AG09309 (cell line): Measurements from ENCODE around the gene DNAI7.

Source experiments
- DNase-seq: peaks from one replicate; pipeline ENCODE4 v3.0.0-alpha.2; 2010; ENCODE audit warnings: low read depth
- H3K4me3 ChIP-seq: 2 replicates; pipeline ENCODE4 v1.5.1; 2011; ENCODE audit warnings: mild to moderate bottlenecking, low read depth, low read length, moderate library complexity; ENCODE audit not compliant: control insufficient read depth
- TF ChIP-seq, protein P1 (sequence below): IDR thresholded peaks from 2 replicates; pipeline ENCODE4 v1.5.1; 2011; ENCODE audit warnings: mild to moderate bottlenecking, low read depth, low read length, inconsistent platforms; ENCODE audit not compliant: insufficient read depth, control insufficient read depth; ENCODE audit errors: missing control alignments

The DNAI7 gene

GRCh38 chr12:25186038-25186787, 8.7 kb downstream of the DNAI7 start:
- no peak for DNase-seq
- H3K4me3 ChIP-seq = no peak overlapping the region
- TF ChIP-seq, protein P1, sequence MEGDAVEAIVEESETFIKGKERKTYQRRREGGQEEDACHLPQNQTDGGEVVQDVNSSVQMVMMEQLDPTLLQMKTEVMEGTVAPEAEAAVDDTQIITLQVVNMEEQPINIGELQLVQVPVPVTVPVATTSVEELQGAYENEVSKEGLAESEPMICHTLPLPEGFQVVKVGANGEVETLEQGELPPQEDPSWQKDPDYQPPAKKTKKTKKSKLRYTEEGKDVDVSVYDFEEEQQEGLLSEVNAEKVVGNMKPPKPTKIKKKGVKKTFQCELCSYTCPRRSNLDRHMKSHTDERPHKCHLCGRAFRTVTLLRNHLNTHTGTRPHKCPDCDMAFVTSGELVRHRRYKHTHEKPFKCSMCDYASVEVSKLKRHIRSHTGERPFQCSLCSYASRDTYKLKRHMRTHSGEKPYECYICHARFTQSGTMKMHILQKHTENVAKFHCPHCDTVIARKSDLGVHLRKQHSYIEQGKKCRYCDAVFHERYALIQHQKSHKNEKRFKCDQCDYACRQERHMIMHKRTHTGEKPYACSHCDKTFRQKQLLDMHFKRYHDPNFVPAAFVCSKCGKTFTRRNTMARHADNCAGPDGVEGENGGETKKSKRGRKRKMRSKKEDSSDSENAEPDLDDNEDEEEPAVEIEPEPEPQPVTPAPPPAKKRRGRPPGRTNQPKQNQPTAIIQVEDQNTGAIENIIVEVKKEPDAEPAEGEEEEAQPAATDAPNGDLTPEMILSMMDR = no peak

- TF ChIP-seq, protein P1 = no peak
- no peak for DNase-seq
- no peak overlapping the region for H3K4me3 ChIP-seq
These were observed 10.8 kb downstream of the DNAI7 start for GRCh38 chr12:25184132-25184531.

- no peak overlapping the region for H3K4me3 ChIP-seq
- TF ChIP-seq, protein P1 = no peak
- DNase-seq = no peak
These were observed 12.2 kb downstream of the DNAI7 start for GRCh38 chr12:25182765-25183164.

DNA sequence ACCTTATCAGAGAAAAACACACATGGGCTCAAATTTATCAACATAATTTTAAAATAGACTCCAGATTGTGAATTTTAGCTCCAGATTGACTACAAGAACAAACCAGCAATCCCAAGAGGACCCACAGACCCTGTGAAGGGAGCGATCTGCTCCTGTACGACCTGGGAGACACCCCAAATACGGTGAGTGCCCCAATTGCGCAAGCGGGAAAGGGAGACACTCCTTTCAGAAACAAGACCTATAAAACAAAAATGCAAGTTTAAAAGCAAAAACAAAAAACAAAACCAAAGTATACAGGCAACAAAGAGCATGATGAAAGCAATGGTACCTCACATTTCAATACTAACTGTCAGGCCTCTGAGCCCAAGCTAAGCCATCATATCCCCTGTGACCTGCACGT, 32.1 kb downstream of the DNAI7 start:
- TF ChIP-seq, protein P1 = no peak
- no peak for DNase-seq
- H3K4me3 ChIP-seq = no peak overlapping the region

DNA sequence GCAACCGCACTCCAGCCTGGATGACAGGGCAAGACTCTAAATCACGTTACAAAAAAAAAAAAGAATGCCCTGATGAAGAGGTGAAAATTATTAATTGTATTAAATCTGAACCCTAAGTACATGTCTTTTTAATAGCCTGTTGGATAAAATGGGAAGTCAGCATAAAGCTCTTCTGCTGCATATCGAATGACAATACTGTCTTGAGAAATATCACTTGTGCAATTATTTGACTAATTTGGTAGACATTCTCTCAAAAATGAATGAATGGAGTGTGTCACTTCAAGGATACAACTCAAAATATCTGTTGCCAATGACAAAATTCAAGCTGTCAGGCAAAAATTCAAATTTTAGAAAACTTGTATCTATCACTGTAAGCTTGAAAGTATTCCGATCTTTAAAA, 38.9 kb downstream of the DNAI7 start:
- TF ChIP-seq, protein P1 = no peak
- DNase-seq = no peak
- H3K4me3 ChIP-seq = no peak overlapping the region

- TF ChIP-seq, protein P1 = peak; percentile 59
- H3K4me3 ChIP-seq = no peak overlapping the region
These were observed 39.9 kb downstream of the DNAI7 start for GRCh38 chr12:25155022-25155576.

More at GRCh38 chr12:25155022-25155576, 39.9 kb downstream of the DNAI7 start:
- DNase-seq = no peak
